Activated T-cell treated with anti-CD3 and anti-CD28 coated beads, Interleukin-2, amount 50 U/mL, for 4 hours (primary cell): ENCODE results near the gene CPXM1. TPM values are rescaled to one million over a fixed set of nuclear protein-coding genes. Genes with fewer than 3 reads are reported as not detected.
"Not testable (repeated sequence)": the region's sequence is repeated elsewhere in the genome, so short reads cannot be mapped to it uniquely, and the experiment has no call there.

Experiments used
- ATAC-seq, 2 donors: fragments of 200-7000 bp; cut with Tn5 transposase; one replicate each; pipeline ENCODE4 v1.10.0; 2021
- DNase-seq: peaks from one replicate; pipeline ENCODE4 v3.0.0-alpha.2; 2020
- H3K27me3 Mint-ChIP-seq: one replicate; pipeline ENCODE4 v1.8.0; 2021; ENCODE audit warnings: low read depth, mixed read lengths
- H3K36me3 Mint-ChIP-seq: one replicate; pipeline ENCODE4 v1.8.0; 2022; ENCODE audit warnings: mixed read lengths; ENCODE audit not compliant: insufficient read depth
- H3K4me1 Mint-ChIP-seq: one replicate; pipeline ENCODE4 v1.8.0; 2021; ENCODE audit warnings: low read depth, mixed read lengths
- H3K4me3 Mint-ChIP-seq: one replicate; pipeline ENCODE4 v1.8.0; 2021; ENCODE audit warnings: mild to moderate bottlenecking, moderate library complexity, mixed read lengths
- H3K9me3 Mint-ChIP-seq: one replicate; pipeline ENCODE4 v1.8.0; 2021; ENCODE audit warnings: mixed read lengths
- total RNA-seq, 3 donors: library from RNA; stranded (reverse); gene quantifications; one replicate each; pipeline ENCODE4 v1.2.1, GENCODE V29; 2021

Gene CPXM1
- total RNA-seq, 3 donors from 2014 or later: 0.95 to 3.8 (median 0.98) TPM

GRCh38 chr20:2815242-2815900 lies 14.9 kb upstream of the CPXM1 start:
- Mint-ChIP-seq H3K4me1 (peaks cover 5% of the 10 kb centered on the region), H3K27me3 (peaks cover 40% of the 10 kb centered on the region), H3K9me3 (peaks cover 13% of the 10 kb centered on the region), H3K4me3 (no peak overlapping the region), H3K36me3 (no peaks in the 10 kb centered on the region)
- no peak for ATAC-seq
- no peak for DNase-seq

DNA sequence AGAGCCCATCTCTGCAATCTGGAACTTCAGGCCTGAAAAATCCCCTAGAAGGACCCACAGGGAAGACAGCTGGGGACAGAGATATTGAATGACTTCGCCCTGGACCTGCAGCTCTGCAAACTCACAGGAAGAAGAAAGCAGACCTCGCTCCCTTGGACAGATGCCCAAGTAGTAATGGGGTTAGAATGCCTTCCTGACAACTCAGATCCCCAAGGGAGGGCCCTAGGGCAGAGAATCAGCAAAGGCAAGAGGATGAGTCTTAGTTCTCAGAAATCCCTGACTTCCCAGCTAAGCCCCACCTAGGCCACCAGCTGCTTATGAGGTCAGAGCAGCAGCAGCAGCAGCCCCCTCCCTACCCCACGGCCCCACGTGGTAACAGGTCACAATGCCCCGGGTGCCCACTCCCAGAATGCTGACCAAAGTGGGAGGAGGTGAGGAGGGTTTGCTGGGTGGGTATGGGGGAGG lies 14.2 kb upstream of the CPXM1 start, which contains the start of gene C20orf141:
Gene C20orf141 (plus strand): TSS at position 401 of the 465 bp plus-strand sequence. CDS start 198 bp downstream, outside the sequence.
- ATAC-seq (no peak), DNase-seq (no peak)
- H3K4me3 Mint-ChIP-seq: no peak within 1 kb of the TSS
- peaks cover 13% of the 10 kb centered on the region for H3K9me3 Mint-ChIP-seq
- peaks cover 33% of the 10 kb centered on the region for H3K27me3 Mint-ChIP-seq
- H3K36me3 Mint-ChIP-seq: no peaks in the 10 kb centered on the region
- no peaks in the 10 kb centered on the region for H3K4me1 Mint-ChIP-seq

- DNase-seq (no peak), ATAC-seq (no peak)
- no peak overlapping the region for H3K4me3 Mint-ChIP-seq
- no peaks in the 10 kb centered on the region for H3K36me3 Mint-ChIP-seq
- H3K4me1 Mint-ChIP-seq: no peaks in the 10 kb centered on the region
- peaks cover 35% of the 10 kb centered on the region for H3K27me3 Mint-ChIP-seq
- H3K9me3 Mint-ChIP-seq: peaks cover 13% of the 10 kb centered on the region
Measured at GRCh38 chr20:2814076-2814475, 13.6 kb upstream of the CPXM1 start.

DNA sequence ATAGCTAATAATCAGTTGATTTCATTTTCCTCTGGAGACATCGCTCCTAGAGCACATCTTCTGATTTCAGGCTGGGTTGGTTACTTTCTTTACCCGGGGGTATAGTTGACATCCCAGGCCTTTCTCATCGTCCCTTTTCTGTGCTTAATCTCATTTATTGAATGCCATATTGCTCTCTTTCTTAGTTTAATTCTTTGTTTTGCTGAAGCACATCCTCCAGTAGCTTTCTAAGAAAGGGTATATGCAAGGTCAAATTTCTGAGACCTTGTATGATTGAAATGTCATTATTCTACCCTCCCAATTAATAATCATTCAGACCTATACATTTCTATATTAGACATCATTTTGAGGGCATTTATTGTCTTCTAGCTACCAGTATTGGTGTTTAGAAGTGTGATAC lies 11.8 kb upstream of the CPXM1 start:
- DNase-seq (no peak), ATAC-seq (no peak)
- Mint-ChIP-seq H3K36me3 (no peaks in the 10 kb centered on the region), H3K9me3 (peaks cover 13% of the 10 kb centered on the region), H3K27me3 (peaks cover 45% of the 10 kb centered on the region), H3K4me3 (no peak overlapping the region), H3K4me1 (no peaks in the 10 kb centered on the region)

GRCh38 chr20:2809690-2810089 lies 9.3 kb upstream of the CPXM1 start:
- ATAC-seq: no peak
- no peak overlapping the region for H3K4me3 Mint-ChIP-seq
- H3K36me3 Mint-ChIP-seq: no peaks in the 10 kb centered on the region
- DNase-seq: no peak
- peaks cover 57% of the 10 kb centered on the region for H3K27me3 Mint-ChIP-seq
- peaks cover 13% of the 10 kb centered on the region for H3K9me3 Mint-ChIP-seq
- H3K4me1 Mint-ChIP-seq: no peaks in the 10 kb centered on the region

- peaks cover 61% of the 10 kb centered on the region for H3K27me3 Mint-ChIP-seq
- DNase-seq, H3K36me3 Mint-ChIP-seq, H3K9me3 Mint-ChIP-seq, H3K4me1 Mint-ChIP-seq, H3K4me3 Mint-ChIP-seq, ATAC-seq: not testable (repeated sequence)
Measured at GRCh38 chr20:2807929-2808328, 7.5 kb upstream of the CPXM1 start.

DNA sequence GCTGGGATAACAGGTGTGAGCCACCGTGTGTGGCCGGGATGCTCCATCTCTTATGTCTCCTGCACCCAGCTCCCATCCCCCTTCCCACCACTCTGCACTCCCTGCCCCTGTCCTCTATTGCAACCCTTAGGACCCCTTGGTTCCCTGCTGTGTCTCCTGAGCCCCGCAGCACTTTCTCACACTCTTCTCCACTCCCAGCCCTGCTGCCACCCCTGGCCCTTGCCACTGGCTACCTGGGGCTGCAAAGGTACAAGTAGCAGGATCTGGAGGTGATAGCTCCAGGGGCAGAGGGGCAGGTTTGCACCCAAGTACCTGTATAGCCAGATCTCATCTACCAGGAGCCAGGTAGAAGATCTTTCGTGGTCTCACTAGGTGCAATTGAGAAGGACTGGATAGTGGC lies 6.6 kb upstream of the CPXM1 start:
- H3K27me3 Mint-ChIP-seq: peaks cover 61% of the 10 kb centered on the region
- no peak overlapping the region for H3K4me3 Mint-ChIP-seq
- no peak for ATAC-seq
- H3K36me3 Mint-ChIP-seq: no peaks in the 10 kb centered on the region
- no peak for DNase-seq
- peaks cover 3% of the 10 kb centered on the region for H3K9me3 Mint-ChIP-seq
- no peaks in the 10 kb centered on the region for H3K4me1 Mint-ChIP-seq

- Mint-ChIP-seq H3K36me3 (no peaks in the 10 kb centered on the region), H3K9me3 (no peaks in the 10 kb centered on the region), H3K4me1 (peaks cover 1% of the 10 kb centered on the region), H3K27me3 (peaks cover 59% of the 10 kb centered on the region), H3K4me3 (no peak overlapping the region)
- DNase-seq (no peak), ATAC-seq (no peak)
Measured at GRCh38 chr20:2806351-2806701, 5.9 kb upstream of the CPXM1 start.

GRCh38 chr20:2805689-2806350 lies 5.4 kb upstream of the CPXM1 start:
- peaks cover 6% of the 10 kb centered on the region for H3K4me1 Mint-ChIP-seq

GRCh38 chr20:2804852-2805688 lies 4.6 kb upstream of the CPXM1 start:
- Mint-ChIP-seq H3K9me3 (no peaks in the 10 kb centered on the region), H3K4me3 (no peak overlapping the region), H3K4me1 (peaks cover 10% of the 10 kb centered on the region), H3K36me3 (no peaks in the 10 kb centered on the region), H3K27me3 (peaks cover 62% of the 10 kb centered on the region)
- DNase-seq (no peak), ATAC-seq (no peak)

More at GRCh38 chr20:2805689-2806350, 5.4 kb upstream of the CPXM1 start:
- Mint-ChIP-seq H3K27me3 (peaks cover 59% of the 10 kb centered on the region), H3K9me3 (no peaks in the 10 kb centered on the region), H3K4me3 (no peak overlapping the region), H3K36me3 (no peaks in the 10 kb centered on the region)
- no peak for ATAC-seq
- no peak for DNase-seq

DNA sequence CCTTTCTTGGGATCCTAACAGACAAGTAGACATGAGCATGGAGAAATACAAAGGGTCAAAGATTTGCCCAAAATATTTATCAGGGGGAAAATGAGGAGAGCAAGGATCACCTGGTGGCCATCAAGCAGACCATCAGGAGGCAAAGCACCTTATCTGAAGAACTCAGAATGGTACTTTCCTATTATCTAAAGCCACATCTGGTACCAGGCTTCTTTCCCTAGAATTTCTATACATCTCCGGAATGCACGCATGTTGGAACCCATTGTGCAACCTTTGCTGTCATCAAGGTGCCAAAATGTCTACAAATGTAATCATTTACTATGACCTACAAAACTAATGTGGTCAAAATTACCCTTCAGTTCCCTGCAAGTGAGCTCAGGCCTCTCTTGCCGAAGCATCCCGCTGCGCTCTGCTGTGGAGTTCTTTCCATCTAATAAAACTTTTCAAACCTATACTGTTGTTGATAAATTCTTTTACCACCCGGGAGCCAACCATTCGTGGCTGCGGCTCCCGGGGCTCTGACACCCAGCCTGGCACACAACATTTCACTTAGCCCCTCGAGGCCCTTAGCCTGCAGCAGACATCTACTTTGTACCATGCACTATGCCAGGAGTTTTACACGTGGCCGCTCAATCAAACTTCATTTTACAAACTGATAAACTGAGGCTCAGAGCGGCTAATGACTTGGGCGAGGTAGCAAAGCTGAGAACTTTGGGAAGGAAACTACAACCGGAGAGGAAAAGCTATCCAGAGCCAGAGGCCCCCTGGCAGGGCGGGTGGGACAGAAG lies 3.8 kb upstream of the CPXM1 start:
- ATAC-seq (no peak), DNase-seq (no peak)
- no peaks in the 10 kb centered on the region for H3K9me3 Mint-ChIP-seq
- H3K27me3 Mint-ChIP-seq: peaks cover 69% of the 10 kb centered on the region
- no peaks in the 10 kb centered on the region for H3K36me3 Mint-ChIP-seq
- H3K4me3 Mint-ChIP-seq: no peak overlapping the region
- H3K4me1 Mint-ChIP-seq: peaks cover 18% of the 10 kb centered on the region

DNA sequence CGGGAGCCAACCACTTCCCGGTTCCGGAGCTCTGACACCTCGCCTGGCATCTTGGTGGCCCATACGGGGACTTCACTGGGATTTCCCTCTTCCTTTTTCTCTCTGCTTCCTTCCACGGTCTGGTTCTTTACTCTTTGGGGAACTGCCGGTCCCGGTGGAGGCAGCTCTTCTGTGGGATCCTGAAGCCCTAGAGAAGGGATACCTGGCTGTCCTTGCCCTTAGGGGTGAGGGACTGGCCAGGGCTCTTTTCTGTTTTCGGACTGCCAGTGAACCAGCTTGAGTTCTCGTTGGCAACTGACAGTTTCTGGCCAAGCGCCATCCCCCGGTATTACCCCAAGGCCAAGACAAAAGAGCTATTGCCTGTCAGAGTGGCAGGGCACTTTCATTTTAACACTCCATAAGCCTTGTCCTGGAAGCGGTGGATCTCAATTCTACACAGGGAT lies 880 bp upstream of the CPXM1 start:
- no peaks in the 10 kb centered on the region for H3K36me3 Mint-ChIP-seq
- no peak for DNase-seq
- peaks cover 72% of the 10 kb centered on the region for H3K27me3 Mint-ChIP-seq
- H3K4me1 Mint-ChIP-seq: peaks cover 22% of the 10 kb centered on the region
- ATAC-seq: no peak
- H3K9me3 Mint-ChIP-seq: no peaks in the 10 kb centered on the region
- peak overlapping the region; percentile 69 for H3K4me3 Mint-ChIP-seq

DNA sequence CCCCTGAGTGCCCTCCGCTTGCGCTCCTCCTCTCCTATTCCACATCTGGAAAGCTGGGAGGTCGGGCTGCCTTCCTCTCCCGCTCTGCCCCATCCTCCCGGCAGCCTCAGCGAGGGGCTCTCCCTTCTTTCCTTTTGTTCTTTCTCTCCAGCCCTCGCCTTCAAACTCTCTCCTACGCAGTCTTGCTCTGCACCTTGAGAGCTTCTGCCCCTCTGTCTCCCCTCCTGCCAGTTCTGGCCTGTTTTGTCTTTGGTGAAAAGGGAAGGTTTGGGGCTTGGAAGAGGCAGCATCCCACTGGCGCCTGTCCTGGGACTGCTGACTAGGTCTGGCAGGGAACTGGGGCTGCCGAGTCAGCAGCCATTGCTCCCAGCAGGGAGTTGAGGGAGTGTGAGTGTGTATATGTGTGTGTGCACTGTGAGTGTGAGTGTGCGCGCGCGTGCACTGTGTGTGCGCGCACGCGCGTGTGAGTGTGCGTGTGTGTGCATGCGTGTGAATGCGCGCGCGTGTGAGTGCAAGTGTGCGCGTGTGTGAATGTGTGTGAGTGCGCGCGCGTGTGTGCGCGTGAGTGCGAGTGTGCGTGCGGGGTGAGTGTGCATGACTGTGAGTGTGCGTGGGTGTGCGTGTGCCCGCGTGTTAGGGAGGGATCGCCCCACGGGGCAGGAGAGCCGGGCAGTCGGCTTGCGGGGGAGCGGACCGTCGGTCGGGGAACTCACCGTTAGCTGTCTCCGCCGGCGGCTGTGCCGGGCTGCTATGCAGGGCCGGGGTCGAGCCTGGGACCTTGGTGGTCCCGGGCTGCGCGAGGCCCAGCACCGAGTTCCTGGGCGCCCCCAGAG lies 523 bp downstream of the CPXM1 start:
- no peak for DNase-seq
- H3K9me3 Mint-ChIP-seq: no peaks in the 10 kb centered on the region
- ATAC-seq: peak; percentile 38 to 41

More for the DNA sequence above, 523 bp downstream of the CPXM1 start:
- H3K4me1 Mint-ChIP-seq: peaks cover 22% of the 10 kb centered on the region
- H3K36me3 Mint-ChIP-seq: no peaks in the 10 kb centered on the region
- peaks cover 66% of the 10 kb centered on the region for H3K27me3 Mint-ChIP-seq
- peak overlapping the region; percentile 80 for H3K4me3 Mint-ChIP-seq
